Hepatocyte (in vitro differentiated cells): ENCODE results near the gene NOXRED1.

Experiments
- CTCF ChIP-seq: fragments of 200-600 bp; sonication (generic); IDR thresholded peaks from 2 replicates; pipeline ENCODE4 v1.5.1; 2016; ENCODE audit warnings: antibody characterized with exemption, mild to moderate bottlenecking; ENCODE audit not compliant: poor library complexity
- EZH2 ChIP-seq: fragments of 200-600 bp; sonication (generic); IDR thresholded peaks from 2 replicates; pipeline ENCODE4 v1.6.1; 2016; ENCODE audit warnings: antibody characterized with exemption, mild to moderate bottlenecking, borderline replicate concordance

- TF ChIP-seq CTCF (no peak), EZH2 (no peak)
Observed at GRCh38 chr14:77416836-77417235, 6.5 kb downstream of the NOXRED1 start.
